ENCODE measurements around the gene SLC43A1.
"Not testable (repeated sequence)": the region's sequence is repeated elsewhere in the genome, so short reads cannot be mapped to it uniquely, and the experiment has no call there.

Gene SLC43A1

DNA sequence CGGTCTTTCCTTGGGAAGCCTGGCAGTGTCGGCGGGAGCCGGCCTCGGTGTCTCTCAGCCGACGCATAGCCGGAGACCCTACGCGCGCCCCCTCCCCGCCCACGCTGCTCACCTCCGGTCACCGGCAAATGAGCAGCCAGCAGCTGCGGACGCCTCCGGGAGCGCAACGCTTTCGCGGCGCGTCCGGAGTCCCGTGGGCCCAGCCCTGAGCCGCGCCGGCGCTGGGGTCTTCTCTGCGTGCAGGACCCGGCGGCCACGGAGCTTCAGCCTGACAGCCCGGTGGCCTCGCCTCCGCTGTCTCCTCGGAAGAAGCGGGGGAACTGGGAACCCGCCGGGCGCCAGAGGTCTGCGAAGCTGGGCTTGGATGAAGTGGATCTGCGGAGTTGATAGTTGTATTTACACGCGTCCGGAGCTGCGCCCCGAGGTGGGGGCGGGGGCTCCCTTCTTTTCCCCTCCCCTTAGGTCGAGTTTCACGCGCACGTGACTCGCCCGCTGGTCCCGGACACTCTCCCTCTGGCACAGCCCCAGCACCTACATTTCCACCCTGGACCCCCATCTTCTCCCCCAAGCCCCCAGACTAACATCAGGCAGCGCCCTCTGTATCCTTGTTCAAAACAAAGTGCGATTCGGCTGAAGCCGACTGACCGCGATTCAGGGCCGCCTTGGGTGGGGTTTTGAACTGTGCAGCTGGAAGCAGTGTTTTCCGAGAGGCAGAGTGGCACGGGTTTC is at the start of gene SLC43A1:
Gene SLC43A1, minus strand, starts transcription at position 371 of the 729 bp plus-strand sequence. CDS start 1,591 bp downstream, outside the sequence.
- no peak for DNase-seq

DNA sequence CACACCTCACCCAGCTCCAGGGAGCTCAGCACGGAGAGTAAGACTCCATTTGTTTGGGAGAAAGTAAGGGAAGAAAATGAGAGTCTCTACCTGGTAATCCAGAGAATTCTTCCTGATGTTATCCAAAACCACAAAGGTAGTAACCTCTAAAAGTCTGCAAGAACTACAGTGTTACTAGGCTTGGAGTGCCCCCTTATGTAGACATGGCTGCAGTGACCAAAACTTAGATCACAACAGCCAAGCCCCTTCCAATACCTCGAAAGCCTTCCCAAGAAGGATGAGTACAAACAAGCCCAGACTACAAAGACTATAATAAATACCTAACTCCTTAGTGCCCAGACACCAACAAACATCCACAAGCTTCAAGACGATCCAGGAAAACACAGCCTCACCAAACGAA is 47.1 kb upstream of the SLC43A1 start:
- no peak for DNase-seq

DNA sequence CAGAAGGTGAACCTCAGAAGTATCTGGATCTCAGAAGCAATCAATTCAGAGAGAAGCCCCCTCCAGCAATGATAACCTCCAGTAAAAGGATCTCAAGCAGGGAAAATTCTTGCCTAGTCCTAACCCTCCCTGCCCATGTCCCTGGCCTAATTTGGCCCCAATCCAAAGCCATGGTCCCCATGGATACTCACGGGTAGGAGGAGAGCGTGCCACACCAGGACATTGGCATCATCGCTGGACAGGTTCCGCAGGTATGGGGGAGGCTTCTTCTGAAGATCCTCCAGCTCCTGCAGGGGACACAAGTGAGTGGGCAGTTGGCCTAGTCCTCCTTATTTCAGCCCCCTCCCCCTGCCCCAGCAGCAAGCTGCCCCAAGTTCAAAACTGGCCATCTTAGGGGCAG is 44.6 kb upstream of the SLC43A1 start:
- DNase-seq, result no peak

DNA sequence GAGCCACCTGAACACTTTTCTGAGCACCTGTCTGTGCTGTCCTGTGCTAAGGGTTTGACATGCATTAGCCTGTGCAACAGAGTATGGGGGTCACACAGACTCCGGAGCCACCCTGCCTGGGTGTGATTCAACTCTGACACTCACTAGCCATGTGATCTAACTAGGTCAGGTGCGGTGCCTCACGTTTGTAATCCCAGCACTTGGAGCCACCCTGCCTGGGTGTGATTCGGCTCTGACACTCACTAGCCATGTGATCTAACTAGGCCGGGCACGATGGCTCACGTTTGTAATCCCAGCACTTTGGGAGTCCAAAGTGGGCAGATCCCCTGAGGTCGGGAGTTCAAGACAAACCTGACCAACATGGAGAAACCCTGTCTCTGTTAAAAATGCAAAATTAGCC is 40.5 kb upstream of the SLC43A1 start:
- DNase-seq, result no peak

DNA sequence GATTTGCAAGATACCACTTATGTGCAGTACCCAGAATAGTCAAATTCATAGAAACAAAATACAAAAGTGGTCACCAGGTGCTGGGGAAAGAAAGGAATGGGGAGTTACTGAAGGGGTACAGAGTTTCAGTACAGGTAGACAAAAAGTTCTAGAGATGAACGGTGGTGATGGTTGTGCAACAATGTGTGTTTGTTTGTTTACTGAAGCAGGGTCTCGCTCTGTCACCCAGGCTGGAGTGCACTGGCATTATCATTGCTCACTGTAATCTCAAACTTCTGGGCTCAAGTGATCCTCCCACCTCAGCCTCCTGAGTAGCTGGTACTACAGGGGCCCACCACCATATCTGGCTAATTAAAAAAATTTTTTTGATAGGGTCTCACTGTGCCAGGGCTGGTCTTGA is 39.9 kb upstream of the SLC43A1 start:
- no peak for DNase-seq

DNA sequence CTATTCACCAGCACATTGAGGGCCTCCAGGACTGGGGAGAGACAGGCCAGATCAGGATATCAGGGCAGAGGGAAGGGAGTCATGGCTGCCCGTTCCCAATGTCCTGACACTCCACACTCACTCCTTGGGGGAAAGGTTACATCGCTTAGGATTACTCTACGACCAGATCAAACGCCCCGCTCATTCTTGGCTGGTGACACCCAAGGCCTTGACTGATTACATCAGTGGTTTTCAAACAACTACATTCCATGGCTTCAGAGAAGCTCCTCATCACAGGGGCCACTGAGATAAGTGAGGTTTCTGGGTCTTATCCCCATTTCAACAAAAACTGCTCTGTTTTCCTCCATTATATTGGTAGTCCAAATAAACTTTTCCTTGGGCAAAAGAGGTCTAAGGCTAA is 37.0 kb upstream of the SLC43A1 start:
- no peak for DNase-seq

DNA sequence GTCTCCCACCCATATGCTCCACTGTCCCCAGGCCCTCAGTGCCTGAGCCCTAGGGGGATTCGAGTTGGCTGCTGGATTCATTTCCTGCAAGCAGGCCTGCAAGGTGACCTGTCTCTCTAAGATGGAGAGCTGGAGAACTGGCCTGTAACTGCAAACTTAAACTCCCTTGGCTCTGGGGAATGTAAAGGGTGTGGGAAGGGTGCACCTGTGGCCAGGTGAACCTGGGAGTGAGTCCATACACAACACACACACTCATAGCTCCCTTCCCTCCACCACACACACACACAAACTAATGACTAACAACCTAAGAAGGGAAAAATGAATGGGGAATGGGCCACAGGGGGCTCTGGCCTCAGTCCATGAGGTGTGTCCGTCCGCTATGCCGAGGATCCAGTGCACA is 36.4 kb upstream of the SLC43A1 start:
- no peak for DNase-seq

DNA sequence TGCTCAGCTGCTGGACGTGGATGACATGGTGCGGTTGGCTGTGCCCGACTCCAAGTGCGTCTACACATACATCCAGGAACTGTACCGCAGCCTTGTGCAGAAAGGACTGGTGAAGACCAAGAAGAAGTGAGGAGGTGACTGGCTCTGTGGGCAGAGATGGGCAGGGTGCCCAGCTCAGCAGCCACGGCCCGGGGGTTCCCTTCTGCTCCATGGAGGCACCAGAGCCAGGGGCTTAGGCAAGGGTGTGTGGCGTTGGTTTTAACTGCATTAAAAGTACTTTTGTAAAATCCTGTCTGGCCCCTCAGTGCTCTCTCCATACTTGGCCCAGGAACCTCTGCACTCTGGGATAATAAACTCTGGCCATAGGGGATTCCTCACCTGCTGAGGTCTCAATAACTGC is 34.5 kb upstream of the SLC43A1 start:
- no peak for DNase-seq

DNA sequence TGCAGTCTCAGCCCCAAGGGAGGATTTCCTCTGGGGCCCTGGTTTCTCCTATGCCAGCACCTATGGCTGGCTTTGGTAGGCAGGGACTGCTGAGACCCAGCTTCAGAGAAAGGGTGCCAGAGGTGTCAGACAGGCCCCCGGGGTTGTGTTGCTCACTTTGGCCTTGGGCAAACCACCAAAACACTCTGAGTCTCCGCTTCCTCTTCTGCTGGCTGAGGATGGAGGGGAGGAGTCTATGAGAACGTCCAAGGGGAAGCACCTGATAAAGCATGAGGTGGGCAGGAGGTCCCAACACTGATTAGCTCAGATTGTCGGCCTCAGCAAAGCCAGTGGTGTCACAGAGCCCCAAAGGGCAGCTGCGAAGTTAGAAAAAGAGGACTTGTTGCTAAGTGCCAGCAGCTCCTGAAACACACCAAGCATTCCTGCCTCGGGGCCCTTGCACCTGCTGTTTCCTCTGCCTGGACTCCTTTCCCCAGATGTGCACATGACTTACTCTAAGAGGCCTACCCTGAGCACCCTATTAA is 32.4 kb upstream of the SLC43A1 start:
- DNase-seq, result no peak

DNA sequence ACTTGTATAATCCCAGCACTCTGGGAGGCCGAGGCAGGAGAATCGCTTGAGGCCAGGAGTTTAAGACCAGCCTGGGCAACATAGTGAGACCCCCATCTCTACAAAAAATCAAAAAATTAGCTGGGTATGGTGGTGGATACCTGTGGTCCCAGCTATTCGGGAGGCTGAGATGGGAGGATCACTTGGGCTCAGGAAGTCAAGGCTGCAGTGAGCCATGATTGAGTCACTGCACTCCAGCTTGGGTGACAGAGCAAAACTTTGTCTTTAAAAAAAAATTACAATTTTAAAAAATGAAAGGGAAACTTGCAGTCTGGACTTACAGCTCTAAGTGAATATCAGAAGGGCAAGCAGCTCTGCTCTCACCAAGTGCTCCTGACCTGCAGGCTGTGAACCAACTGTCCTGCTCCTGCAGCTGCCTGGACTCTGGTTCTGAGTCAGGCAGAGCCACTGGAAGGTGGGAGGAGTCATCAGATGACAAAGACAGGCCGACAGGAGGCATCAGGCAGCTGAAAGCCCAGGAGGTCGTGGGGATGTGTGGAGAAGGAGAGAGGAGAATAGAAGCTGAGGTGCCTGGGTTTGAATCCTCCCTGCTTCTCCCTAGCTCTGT is 31.5 kb upstream of the SLC43A1 start:
- peak; percentile 17 for DNase-seq

DNA sequence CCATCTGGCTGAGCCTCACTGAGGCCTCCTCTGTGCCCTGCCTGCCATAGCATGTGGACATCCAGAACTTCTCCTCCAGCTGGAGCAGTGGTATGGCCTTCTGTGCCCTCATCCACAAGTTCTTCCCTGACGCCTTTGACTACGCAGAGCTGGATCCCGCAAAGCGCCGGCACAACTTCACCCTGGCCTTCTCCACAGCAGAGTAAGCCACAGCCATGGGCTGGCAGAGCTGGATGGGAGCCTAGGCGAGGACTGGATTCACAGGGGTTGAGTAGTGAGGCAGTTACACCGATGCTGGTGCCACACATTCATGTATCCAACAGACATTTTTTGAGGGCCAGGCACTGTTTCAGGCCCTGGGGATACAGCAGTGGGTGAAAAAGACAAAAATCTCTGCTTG is 30.9 kb upstream of the SLC43A1 start:
- no peak for DNase-seq

DNA sequence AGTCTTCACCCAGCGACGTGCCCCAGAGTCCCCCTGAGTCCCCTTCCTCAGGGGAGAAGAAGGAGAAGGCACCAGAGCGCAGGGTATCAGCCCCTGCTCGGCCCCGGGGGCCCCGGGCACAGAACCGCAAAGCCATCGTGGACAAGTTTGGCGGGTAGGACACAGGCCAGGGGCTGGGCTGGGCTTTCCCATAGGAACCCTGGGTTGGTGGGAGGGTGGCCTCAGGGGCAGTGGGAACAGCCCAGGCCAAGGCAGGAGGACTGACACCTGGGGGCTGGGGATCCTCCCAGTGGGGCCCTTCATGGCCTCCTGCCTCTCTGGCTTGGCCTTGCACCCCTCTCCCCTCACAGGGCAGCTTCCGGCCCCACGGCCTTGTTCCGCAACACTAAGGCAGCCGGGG is 30.4 kb upstream of the SLC43A1 start:
- no peak for DNase-seq

DNA sequence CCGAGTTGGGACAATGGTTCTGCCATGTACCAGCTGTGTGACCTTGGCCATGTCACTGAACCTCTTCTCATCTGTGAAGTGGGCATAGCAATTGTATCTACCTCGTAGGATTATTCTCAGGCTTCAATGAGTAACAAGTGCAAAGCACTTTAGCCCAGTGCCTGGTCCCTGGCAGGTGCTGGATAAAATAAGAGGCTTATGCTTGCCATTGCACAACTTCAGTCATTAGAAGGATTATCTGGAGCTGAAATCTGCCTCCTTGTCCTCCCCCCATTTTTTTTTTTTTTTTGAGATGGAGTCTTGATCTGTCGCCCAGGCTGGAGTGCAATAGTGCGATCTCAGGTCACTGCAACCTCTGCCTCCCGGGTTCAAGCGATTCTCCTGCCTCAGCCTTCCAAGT is 29.1 kb upstream of the SLC43A1 start:
- no peak for DNase-seq

DNA sequence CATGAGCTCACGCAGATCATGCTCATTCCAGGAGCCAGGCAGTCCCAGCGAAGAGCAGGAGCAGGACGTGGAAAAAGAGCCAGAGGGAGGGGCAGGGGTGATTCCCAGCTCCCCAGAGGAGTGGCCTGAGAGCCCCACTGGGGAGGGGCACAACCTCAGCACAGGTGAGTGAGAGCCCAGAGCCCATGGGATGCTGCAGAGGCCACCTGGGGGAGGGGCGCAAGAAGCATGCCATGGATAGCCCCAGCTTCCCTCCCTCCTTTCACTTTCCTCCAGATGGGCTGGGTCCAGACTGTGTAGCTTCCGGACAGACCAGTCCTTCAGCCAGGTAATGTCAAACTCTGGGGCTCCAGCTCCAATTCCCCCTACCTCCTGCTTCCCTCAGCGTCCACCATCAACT is 28.1 kb upstream of the SLC43A1 start:
- no peak for DNase-seq

DNA sequence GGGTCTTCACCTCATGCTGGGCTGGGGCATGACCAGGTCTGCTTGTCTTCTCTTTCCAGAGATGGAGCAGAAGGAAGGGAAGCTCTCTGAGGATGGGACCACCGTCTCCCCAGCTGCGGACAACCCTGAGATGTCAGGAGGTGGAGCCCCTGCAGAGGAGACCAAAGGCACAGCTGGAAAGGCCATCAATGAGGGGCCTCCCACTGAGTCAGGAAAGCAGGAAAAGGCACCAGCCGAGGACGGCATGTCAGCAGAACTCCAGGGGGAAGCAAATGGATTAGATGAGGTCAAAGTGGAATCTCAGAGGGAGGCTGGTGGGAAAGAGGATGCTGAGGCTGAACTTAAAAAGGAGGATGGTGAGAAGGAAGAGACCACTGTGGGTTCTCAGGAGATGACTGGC is 27.1 kb upstream of the SLC43A1 start:
- DNase-seq, result no peak

DNA sequence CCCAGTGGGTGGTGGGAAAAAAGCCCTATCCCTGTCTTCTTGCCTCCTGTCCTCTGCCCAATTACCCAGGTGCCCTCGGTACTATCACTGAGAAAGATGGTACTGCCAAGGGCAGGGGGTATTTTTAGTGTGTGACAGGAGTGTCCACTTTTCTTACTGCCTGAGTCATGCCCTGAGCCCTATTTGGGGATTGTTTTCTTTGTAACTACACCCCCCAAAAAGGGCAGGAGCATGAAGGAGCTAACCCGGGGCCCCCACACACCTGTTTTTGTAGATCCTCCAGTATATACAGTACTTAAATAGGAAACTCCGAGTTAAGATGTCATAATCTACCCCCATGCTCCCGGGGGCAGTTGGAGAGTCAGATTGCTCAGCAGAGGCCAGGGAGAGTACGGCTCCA is 25.7 kb upstream of the SLC43A1 start:
- DNase-seq, result no peak

DNA sequence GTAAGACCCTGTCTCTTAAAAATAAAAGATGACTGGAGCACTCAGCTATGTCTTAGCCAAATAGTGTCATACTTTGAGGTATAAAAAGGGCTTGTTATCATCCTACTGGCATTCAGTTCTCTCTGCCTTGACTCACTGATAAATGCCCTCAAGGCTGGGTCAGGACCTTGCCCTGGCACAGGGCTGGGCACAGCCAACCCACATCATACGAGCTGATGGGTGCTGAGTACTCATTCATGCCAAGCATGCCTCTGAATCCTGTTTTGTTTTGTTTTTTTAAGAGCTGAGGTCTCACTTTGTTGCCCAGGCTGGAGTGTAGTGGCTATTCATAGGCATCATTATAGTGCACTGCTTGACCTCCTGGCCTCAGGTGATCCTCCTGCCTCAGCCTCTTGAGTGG is 23.8 kb upstream of the SLC43A1 start:
- no peak for DNase-seq

DNA sequence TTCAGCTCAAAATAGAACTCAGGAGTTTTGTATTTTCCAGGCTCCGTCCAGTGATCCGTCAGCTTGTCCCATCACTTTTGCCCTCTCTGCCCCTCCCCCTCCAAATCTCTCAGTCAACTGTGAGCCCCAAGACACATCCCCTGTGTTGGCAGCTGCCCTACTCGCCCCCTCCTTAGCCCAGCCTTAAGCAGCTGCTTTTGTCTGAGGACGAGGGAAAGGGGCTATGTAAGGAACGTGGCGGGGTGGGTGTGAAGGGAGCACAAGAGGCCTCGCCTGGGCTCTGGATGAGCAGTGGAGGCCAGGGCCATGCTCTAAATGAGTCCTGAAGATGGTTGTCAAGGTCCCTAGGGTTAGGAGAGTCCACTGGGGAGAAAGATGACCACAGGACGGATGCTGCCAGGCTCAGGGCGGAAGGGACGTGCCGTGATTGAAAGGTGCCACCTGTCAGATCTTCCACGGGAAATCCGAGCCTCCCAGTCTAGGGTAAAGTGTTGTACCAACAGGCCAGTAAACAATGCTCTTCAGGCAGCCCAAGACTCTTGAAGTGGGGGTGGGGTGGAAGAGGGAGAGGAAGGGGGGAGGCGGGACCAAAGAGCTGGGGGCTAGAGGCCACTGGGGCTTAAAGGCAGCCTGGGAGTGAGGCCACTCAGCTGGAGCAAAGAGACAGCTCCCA is 21.6 kb upstream of the SLC43A1 start, which contains the start of gene SMTNL1:
Gene SMTNL1, plus strand, starts transcription at position 649 of the 673 bp plus-strand sequence. CDS start 5,048 bp downstream, outside the sequence.
- DNase-seq, result no peak

DNA sequence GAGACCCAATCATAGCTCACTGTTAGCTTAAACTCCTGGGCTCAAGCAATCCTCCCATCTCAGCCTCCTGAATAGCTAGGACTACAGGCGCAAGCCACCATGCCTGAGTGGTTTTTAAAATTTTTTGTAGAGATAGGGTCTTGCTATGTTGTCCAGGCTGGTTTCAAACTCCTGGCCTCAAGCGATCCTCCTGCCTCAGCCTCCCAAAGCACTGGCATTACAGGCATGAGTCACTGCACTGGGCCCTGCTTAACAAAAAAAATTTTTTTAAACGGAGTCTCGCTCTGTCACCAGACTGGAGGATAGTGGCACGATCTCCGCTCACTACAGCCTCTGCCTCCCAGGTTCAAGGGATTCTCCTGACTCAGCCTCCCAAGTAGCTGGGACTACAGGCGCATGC is 18.9 kb upstream of the SLC43A1 start:
- not testable (repeated sequence) for DNase-seq

DNA sequence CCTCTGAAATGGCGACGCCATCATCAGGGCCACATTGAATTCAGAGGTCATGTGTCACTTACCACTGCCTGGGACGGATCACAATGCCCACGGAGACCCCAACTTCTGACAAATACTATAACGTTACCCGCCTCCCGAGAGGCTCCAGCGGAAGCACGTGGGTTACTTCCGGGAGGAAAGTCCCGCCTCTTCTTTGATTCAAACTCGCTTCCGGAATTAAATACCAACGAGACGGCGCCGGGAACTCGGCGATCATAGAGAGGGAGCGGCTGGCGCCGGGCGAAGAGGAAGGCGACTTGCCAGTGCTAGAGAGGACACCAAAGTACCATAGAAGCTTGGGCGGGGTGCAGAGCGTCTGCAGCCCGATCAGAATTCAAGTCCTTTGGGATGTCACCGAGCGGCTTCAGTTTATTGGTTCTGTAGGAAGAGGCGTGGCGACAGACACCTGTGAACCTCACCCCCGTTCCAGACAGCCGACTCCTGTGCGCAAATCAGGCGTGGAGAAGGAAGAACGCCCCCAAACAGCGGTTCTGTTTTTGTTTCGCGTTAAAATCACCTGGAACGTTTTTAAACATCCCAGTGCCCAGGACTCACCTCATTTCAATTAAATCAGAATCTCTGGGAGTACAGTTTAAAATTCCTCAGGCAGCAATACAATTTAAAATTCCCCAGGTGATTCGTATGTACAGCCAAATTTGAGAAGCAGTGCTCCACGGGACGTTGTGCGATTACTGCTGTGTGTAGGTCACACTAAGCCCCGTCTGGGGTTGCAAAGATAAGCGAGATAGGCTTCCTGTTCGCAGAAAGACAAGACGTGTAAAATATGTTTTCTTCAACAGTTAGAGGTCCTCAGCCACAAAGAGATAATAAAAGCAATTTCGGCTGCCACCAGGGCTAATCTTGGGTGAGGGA is 15.3 kb upstream of the SLC43A1 start, which contains the start of gene TIMM10:
Gene TIMM10, minus strand, starts transcription at position 159 of the 912 bp plus-strand sequence. CDS start 565 bp downstream, outside the sequence.
- peak; percentile 92 for DNase-seq

DNA sequence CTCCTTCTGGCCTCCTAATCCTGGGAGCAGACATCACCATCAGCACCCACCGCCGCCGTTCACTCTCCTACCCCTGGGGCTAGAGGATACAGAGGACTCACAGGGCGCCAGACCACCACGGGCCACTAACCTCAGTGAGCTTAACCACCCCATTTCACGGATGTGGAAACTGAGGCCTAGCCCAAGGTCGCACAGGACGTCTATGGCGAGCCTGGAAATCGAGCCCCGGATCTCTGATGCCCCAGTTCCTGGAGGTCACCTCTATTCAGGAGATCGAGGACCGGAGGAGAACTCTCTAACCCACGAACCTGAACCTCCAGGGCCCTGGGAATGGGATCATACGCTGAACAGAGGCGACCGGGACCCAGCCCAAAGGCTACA is 14.7 kb upstream of the SLC43A1 start:
- DNase-seq, result no peak

DNA sequence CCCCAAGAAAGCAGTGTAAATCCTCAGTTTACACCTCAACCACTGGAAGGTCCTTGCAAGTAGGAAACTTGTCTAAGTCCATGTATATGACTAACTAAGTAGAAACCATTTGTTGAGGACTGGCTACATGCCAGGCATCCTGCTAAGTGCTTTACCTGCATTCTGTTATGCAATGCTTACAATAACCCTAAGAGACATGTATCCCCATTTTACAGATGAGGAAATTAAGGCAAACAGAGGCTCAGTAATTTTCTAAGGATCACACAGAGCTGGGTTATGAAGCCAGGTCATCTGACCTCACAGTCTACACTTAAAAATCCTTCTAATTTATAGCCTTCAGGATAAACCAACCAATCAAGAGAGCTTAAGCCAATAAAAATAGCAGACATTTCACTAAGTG is 13.5 kb upstream of the SLC43A1 start:
- no peak for DNase-seq

Data from amniotic stem cell (primary cell).